H1 (cell line): ENCODE results near the gene CACNG4. TPM values are rescaled to one million over a fixed set of nuclear protein-coding genes. Genes with fewer than 3 reads are reported as not detected.

Source experiments
- GABPA ChIP-seq: IDR thresholded peaks from 2 replicates; pipeline ENCODE4 v1.6.1; 2011; ENCODE audit warnings: mild to moderate bottlenecking, low read length, moderate library complexity, borderline replicate concordance; ENCODE audit not compliant: insufficient read depth
- MAFK ChIP-seq: IDR thresholded peaks from 2 replicates; pipeline ENCODE4 v1.6.1; 2012; ENCODE audit warnings: low read depth, mild to moderate bottlenecking, improper control_type of control experiment, low read length
- MAX ChIP-seq: IDR thresholded peaks from 2 replicates; pipeline ENCODE4 v1.6.1; 2012; ENCODE audit warnings: inconsistent platforms
- TEAD4 ChIP-seq: IDR thresholded peaks from 2 replicates; pipeline ENCODE4 v1.6.1; 2012; ENCODE audit warnings: low read depth, low read length, inconsistent platforms, mixed read lengths
- polyA plus RNA-seq, 7 experiments: library from polyadenylated mRNA; depleted of rRNA in 3 of 7; stranded (reverse) in 5 of 7; unstranded in 2 of 7; fragments of >200 nt in 5 of 7; fragments of 200-250 nt in 2 of 7; gene quantifications; 1 replicate in 5 of 7; 2 replicates in 1 of 7; 4 replicates in 1 of 7; pipeline versions ENCODE4 v1.2.1 to v1.2.3, GENCODE V29; 2011 to 2013; ENCODE audit warnings: missing spikeins in 2 of 7, mixed read lengths in 2 of 7
- total RNA-seq: library from RNA; stranded (reverse); fragmentation: NEBNext Ultra II Directional; extraction: Animal tissue kit (Norgen Biotek cat#: 25700); gene quantifications from 2 replicates; pipeline ENCODE4 v1.2.1, GENCODE V29; 2021

Gene CACNG4
- total and polyA plus RNA-seq, 2 of the 8 experiments (the other 6 are each of a cell fraction or from before 2014, with no cell fraction given), result 3.6 to 5.6 TPM

GRCh38 chr17:66934040-66934439 lies 30.5 kb upstream of the CACNG4 start (continued):
- TF ChIP-seq MAX (no peak), TEAD4 (no peak), GABPA (no peak), MAFK (no peak)
- TF ChIP-seq, all 59 proteins: peak for 0
